SU-DHL-6 (cell line): Measurements from ENCODE around the gene TIGD1.

Experiments
- H2AFZ ChIP-seq: fragments of 200-600 bp; sonication (generic); 2 replicates; pipeline ENCODE4 v1.6.1; 2014; ENCODE audit warnings: low read depth, mild to moderate bottlenecking, moderate library complexity, mixed read lengths, antibody characterized with exemption, low read length; ENCODE audit not compliant: severe bottlenecking
- H3F3A ChIP-seq: fragments of 200-600 bp; shearing (Covaris generic); 2 replicates; pipeline ENCODE4 v1.6.0; 2016; ENCODE audit warnings: antibody characterized with exemption, mild to moderate bottlenecking; ENCODE audit not compliant: insufficient read depth
- H3K27ac ChIP-seq: fragments of 200-600 bp; sonication (generic); 2 replicates; pipeline ENCODE4 v1.5.1; 2016; ENCODE audit warnings: low read depth, mild to moderate bottlenecking, low read length, moderate library complexity, mixed read lengths
- H3K27me3 ChIP-seq: fragments of 200-600 bp; sonication (generic), shearing (Covaris generic); 2 replicates; pipeline ENCODE4 v1.6.0; 2014; ENCODE audit warnings: mild to moderate bottlenecking, low read length
- H3K36me3 ChIP-seq: fragments of 200-600 bp; sonication (generic); 2 replicates; pipeline ENCODE4 v1.6.1; 2014; ENCODE audit warnings: mild to moderate bottlenecking, low read length, mixed read lengths
- H3K4me2 ChIP-seq: fragments of 300-600, 200-600 bp; shearing (Covaris generic), sonication (generic); 2 replicates; pipeline ENCODE4 v1.6.0; 2014; ENCODE audit warnings: low read length, low read depth, mild to moderate bottlenecking; ENCODE audit not compliant: poor library complexity, severe bottlenecking
- H3K4me3 ChIP-seq: fragments of 200-600 bp; sonication (generic); 2 replicates; pipeline ENCODE4 v1.5.1; 2014; ENCODE audit warnings: antibody characterized with exemption, low read length, mild to moderate bottlenecking, mixed read lengths; ENCODE audit not compliant: insufficient read depth, poor library complexity, severe bottlenecking
- H3K79me2 ChIP-seq: fragments of 200-600 bp; sonication (generic); 2 replicates; pipeline ENCODE4 v1.6.1; 2014; ENCODE audit warnings: mild to moderate bottlenecking, low read length, moderate library complexity; ENCODE audit not compliant: insufficient read depth
- H3K9ac ChIP-seq: fragments of 200-600 bp; sonication (generic); 2 replicates; pipeline ENCODE4 v1.7.0; 2014; ENCODE audit warnings: mild to moderate bottlenecking, low read length
- H3K9me2 ChIP-seq: fragments of 200-600 bp; sonication (generic); replicated peaks from 2 replicates; pipeline ENCODE4 v1.6.1; 2014; ENCODE audit warnings: low read length; ENCODE audit not compliant: insufficient read depth
- H3K9me3 ChIP-seq: fragments of 200-600 bp; sonication (generic); 2 replicates; pipeline ENCODE4 v1.6.1; 2014; ENCODE audit warnings: low read length, mixed read lengths; ENCODE audit not compliant: insufficient read depth
- H4K20me1 ChIP-seq: fragments of 200-600 bp; sonication (generic); 2 replicates; pipeline ENCODE4 v1.6.1; 2014; ENCODE audit warnings: low read depth, mild to moderate bottlenecking, antibody characterized with exemption, low read length, moderate library complexity, mixed read lengths
- CTCF ChIP-seq: fragments of 200-600 bp; sonication (generic); IDR thresholded peaks from one replicate; pipeline ENCODE4 v1.5.1; 2017; ENCODE audit warnings: antibody characterized with exemption, mild to moderate bottlenecking, low read length, moderate library complexity; ENCODE audit not compliant: insufficient read depth, poor library complexity, severe bottlenecking
- EZH2phosphoT487 ChIP-seq: fragments of 200-600 bp; sonication (generic), shearing (Covaris generic); conservative IDR thresholded peaks from 2 replicates; pipeline ENCODE4 v1.6.1; 2018; ENCODE audit warnings: mild to moderate bottlenecking, antibody characterized with exemption, low read length, moderate library complexity, mixed read lengths

TIGD1 gene

DNA sequence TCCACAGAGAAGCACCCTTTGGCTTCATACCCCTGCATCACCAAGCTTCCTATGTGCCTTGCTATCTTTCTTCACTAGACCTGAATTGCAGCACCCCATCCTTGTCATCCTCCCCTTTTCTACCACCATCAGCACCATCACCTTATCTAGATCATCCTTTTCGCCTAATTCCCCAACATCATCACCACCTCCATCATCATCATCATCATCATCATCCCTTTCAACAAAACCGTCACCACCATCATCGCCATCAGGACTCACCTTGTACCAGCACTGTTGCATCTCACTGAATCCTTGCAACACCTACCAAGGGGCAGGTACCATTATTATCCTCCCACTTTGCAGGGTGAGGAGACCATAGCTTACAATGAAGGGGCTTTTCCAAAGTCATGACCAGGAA is 51.9 kb downstream of the TIGD1 start:
- no peak overlapping the region for H3K4me2 ChIP-seq
- no peaks in the 10 kb centered on the region for H4K20me1 ChIP-seq
- H3K9me3 ChIP-seq: no peaks in the 10 kb centered on the region
- H3F3A ChIP-seq: no peaks in the 10 kb centered on the region
- no peak overlapping the region for H3K9ac ChIP-seq
- no peaks in the 10 kb centered on the region for H3K36me3 ChIP-seq
- no peak for TF ChIP-seq CTCF
- no peak for TF ChIP-seq EZH2phosphoT487
- H3K4me3 ChIP-seq: no peak overlapping the region
- no peaks in the 10 kb centered on the region for H3K79me2 ChIP-seq
- H3K9me2 ChIP-seq: no peaks in the 10 kb centered on the region
- H3K27ac ChIP-seq: no peak overlapping the region
- H2AFZ ChIP-seq: no peak overlapping the region
- no peaks in the 10 kb centered on the region for H3K27me3 ChIP-seq
